ENCODE measurements around the gene LRRC49. TPM values are rescaled to one million over a fixed set of nuclear protein-coding genes. Genes with fewer than 3 reads are reported as not detected.

The LRRC49 gene
- total RNA-seq, 1 donor from 2014 or later = 6.8 TPM

GRCh38 chr15:71054286-71054952 is 161.8 kb downstream of the LRRC49 start:
- peaks cover 21% of the 10 kb centered on the region for H3K4me1 Mint-ChIP-seq (ENCODE audit: low read depth, unreplicated experiment)
- FAIRE-seq (no peak), DNase-seq (ENCODE audit: low read depth) (no peak)
- TF ChIP-seq EZH2 (IDR thresholded peaks at IDR 0.05; ENCODE audit: insufficient read depth, low read length) (no peak), CTCF (IDR thresholded peaks at IDR 0.05; ENCODE audit: insufficient read depth, low read depth, low read length) (no peak)
- no peaks in the 10 kb centered on the region for H3K27me3 Mint-ChIP-seq (ENCODE audit: low read depth, unreplicated experiment)
- Histone ChIP-seq H4K20me1 (ENCODE audit: insufficient read depth, low read length) (no peaks in the 10 kb centered on the region), H3K4me1 (ENCODE audit: insufficient read depth, low read length) (peaks cover 27% of the 10 kb centered on the region), H2AFZ (ENCODE audit: low read depth, low read length) (no peak overlapping the region), H3K79me2 (ENCODE audit: insufficient read depth, low read length) (no peaks in the 10 kb centered on the region), H3K4me3 (ENCODE audit: insufficient read depth, low read depth, low read length) (no peak overlapping the region), H3K27me3 (ENCODE audit: insufficient read depth, low read length) (no peaks in the 10 kb centered on the region), H3K27ac (ENCODE audit: low read depth, low read length) (peak overlapping the region; percentile 6), H3K4me2 (ENCODE audit: low read length) (no peak overlapping the region), H3K9ac (ENCODE audit: low read length) (peak overlapping the region; percentile 6), H3K9me3 (ENCODE audit: insufficient read depth, low read depth, low read length) (no peaks in the 10 kb centered on the region), H3K36me3 (ENCODE audit: insufficient read depth, low read length) (no peaks in the 10 kb centered on the region)
- H3K27ac Mint-ChIP-seq (ENCODE audit: unreplicated experiment) = no peak overlapping the region
- no peak overlapping the region for H3K4me3 Mint-ChIP-seq (ENCODE audit: unreplicated experiment)
- H3K9me3 Mint-ChIP-seq (ENCODE audit: unreplicated experiment) = peaks cover 2% of the 10 kb centered on the region
- peaks cover 3% of the 10 kb centered on the region for H3K36me3 Mint-ChIP-seq (ENCODE audit: low read depth, unreplicated experiment)

DNA sequence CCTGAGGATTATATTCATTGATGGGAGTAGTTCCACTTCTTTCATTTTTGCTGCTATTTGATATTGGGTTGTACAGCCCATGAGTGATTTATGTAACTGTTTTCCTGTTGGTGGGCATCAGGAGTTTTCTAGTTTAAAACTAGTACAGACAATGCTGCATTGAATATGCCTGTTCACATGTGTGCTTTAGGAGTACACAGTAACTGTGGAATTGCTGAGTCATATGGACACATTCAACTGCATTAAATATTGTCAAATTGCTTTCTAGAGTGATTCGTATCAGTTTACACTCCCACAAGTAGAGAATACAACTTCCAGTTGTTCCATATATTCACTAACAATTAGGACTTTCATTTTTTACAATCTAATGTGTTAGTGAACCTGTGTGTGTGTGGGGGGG is 162.8 kb downstream of the LRRC49 start:
- no peak overlapping the region for H3K9ac ChIP-seq (ENCODE audit: low read length)
- Mint-ChIP-seq H3K4me3 (ENCODE audit: unreplicated experiment) (no peak overlapping the region), H3K27me3 (ENCODE audit: low read depth, unreplicated experiment) (no peaks in the 10 kb centered on the region), H3K27ac (ENCODE audit: unreplicated experiment) (peak overlapping the region; percentile 26), H3K9me3 (ENCODE audit: unreplicated experiment) (peaks cover 2% of the 10 kb centered on the region), H3K36me3 (ENCODE audit: low read depth, unreplicated experiment) (peaks cover 3% of the 10 kb centered on the region), H3K4me1 (ENCODE audit: low read depth, unreplicated experiment) (peaks cover 12% of the 10 kb centered on the region)
- DNase-seq (ENCODE audit: low read depth) (peak; percentile 58), FAIRE-seq (peak; percentile 74)
- H3K27ac ChIP-seq (ENCODE audit: low read depth, low read length) = no peak overlapping the region
- TF ChIP-seq EZH2 (IDR thresholded peaks at IDR 0.05; ENCODE audit: insufficient read depth, low read length) = no peak
- TF ChIP-seq CTCF (IDR thresholded peaks at IDR 0.05; ENCODE audit: insufficient read depth, low read depth, low read length) = no peak
- peaks cover 17% of the 10 kb centered on the region for H3K4me1 ChIP-seq (ENCODE audit: insufficient read depth, low read length)
- H2AFZ ChIP-seq (ENCODE audit: low read depth, low read length) = no peak overlapping the region
- H3K4me2 ChIP-seq (ENCODE audit: low read length) = no peak overlapping the region
- no peaks in the 10 kb centered on the region for H4K20me1 ChIP-seq (ENCODE audit: insufficient read depth, low read length)
- H3K27me3 ChIP-seq (ENCODE audit: insufficient read depth, low read length) = no peaks in the 10 kb centered on the region
- H3K9me3 ChIP-seq (ENCODE audit: insufficient read depth, low read depth, low read length) = no peaks in the 10 kb centered on the region
- no peaks in the 10 kb centered on the region for H3K79me2 ChIP-seq (ENCODE audit: insufficient read depth, low read length)
- no peak overlapping the region for H3K4me3 ChIP-seq (ENCODE audit: insufficient read depth, low read depth, low read length)
- H3K36me3 ChIP-seq (ENCODE audit: insufficient read depth, low read length) = no peaks in the 10 kb centered on the region

GRCh38 chr15:71056111-71056510 is 163.5 kb downstream of the LRRC49 start:
- TF ChIP-seq EZH2 (IDR thresholded peaks at IDR 0.05; ENCODE audit: insufficient read depth, low read length) (no peak), CTCF (IDR thresholded peaks at IDR 0.05; ENCODE audit: insufficient read depth, low read depth, low read length) (no peak)
- Histone ChIP-seq H4K20me1 (ENCODE audit: insufficient read depth, low read length) (no peaks in the 10 kb centered on the region), H3K79me2 (ENCODE audit: insufficient read depth, low read length) (no peaks in the 10 kb centered on the region), H3K4me3 (ENCODE audit: insufficient read depth, low read depth, low read length) (no peak overlapping the region), H3K9ac (ENCODE audit: low read length) (no peak overlapping the region), H2AFZ (ENCODE audit: low read depth, low read length) (no peak overlapping the region), H3K4me2 (ENCODE audit: low read length) (no peak overlapping the region), H3K27me3 (ENCODE audit: insufficient read depth, low read length) (no peaks in the 10 kb centered on the region), H3K27ac (ENCODE audit: low read depth, low read length) (no peak overlapping the region), H3K4me1 (ENCODE audit: insufficient read depth, low read length) (peaks cover 18% of the 10 kb centered on the region), H3K36me3 (ENCODE audit: insufficient read depth, low read length) (no peaks in the 10 kb centered on the region), H3K9me3 (ENCODE audit: insufficient read depth, low read depth, low read length) (no peaks in the 10 kb centered on the region)
- no peaks in the 10 kb centered on the region for H3K27me3 Mint-ChIP-seq (ENCODE audit: low read depth, unreplicated experiment)
- FAIRE-seq (no peak), DNase-seq (ENCODE audit: low read depth) (no peak)
- H3K4me1 Mint-ChIP-seq (ENCODE audit: low read depth, unreplicated experiment) = peaks cover 13% of the 10 kb centered on the region
- peaks cover 3% of the 10 kb centered on the region for H3K36me3 Mint-ChIP-seq (ENCODE audit: low read depth, unreplicated experiment)
- no peak overlapping the region for H3K27ac Mint-ChIP-seq (ENCODE audit: unreplicated experiment)
- H3K4me3 Mint-ChIP-seq (ENCODE audit: unreplicated experiment) = no peak overlapping the region
- H3K9me3 Mint-ChIP-seq (ENCODE audit: unreplicated experiment) = peaks cover 2% of the 10 kb centered on the region

All from astrocyte (in vitro differentiated cells and primary cell).